GM23338 (cell line): Measurements from ENCODE around the gene SNRNP27. TPM values are rescaled to one million over a fixed set of nuclear protein-coding genes. Genes with fewer than 3 reads are reported as not detected.

Experiments
- ATAC-seq: fragments of 200-7000 bp; cut with Tn5 transposase; 3 replicates; pipeline ENCODE4 v1.9.1; 2020
- DNase-seq: peaks from one replicate; pipeline ENCODE4 v3.0.0-alpha.2; 2015; ENCODE audit warnings: low spot score
- H2AFZ ChIP-seq: fragments of 200-600 bp; sonication (generic); 2 replicates; pipeline ENCODE4 v1.8.0; 2016; ENCODE audit warnings: antibody characterized with exemption, mild to moderate bottlenecking, moderate library complexity
- H3F3A ChIP-seq: fragments of 200-600 bp; sonication (generic); replicated peaks from 2 replicates; pipeline ENCODE4 v1.8.0; 2017; ENCODE audit warnings: antibody characterized with exemption, mixed run types, low read depth
- H3K27ac ChIP-seq: fragments of 200-600 bp; sonication (generic); 2 replicates; pipeline ENCODE4 v1.6.1; 2016; ENCODE audit warnings: low read depth
- H3K27me3 ChIP-seq: fragments of 200-600 bp; sonication (generic); 2 replicates; pipeline ENCODE4 v1.8.0; 2016; ENCODE audit warnings: mild to moderate bottlenecking, mixed run types, moderate library complexity; ENCODE audit not compliant: insufficient read depth
- H3K36me3 ChIP-seq: fragments of 200-600 bp; sonication (generic); 2 replicates; pipeline ENCODE4 v1.8.0; 2016; ENCODE audit warnings: mild to moderate bottlenecking; ENCODE audit not compliant: insufficient read depth
- H3K4me1 ChIP-seq: fragments of 200-600 bp; sonication (generic); 2 replicates; pipeline ENCODE4 v1.8.0; 2016; ENCODE audit warnings: mild to moderate bottlenecking, moderate library complexity; ENCODE audit not compliant: insufficient read depth
- H3K4me2 ChIP-seq: fragments of 200-600 bp; sonication (generic); 2 replicates; pipeline ENCODE4 v1.7.1; 2017; ENCODE audit warnings: mixed run types
- H3K4me3 ChIP-seq: fragments of 200-600 bp; sonication (generic); 2 replicates; pipeline ENCODE4 v1.6.1; 2016; ENCODE audit warnings: mixed run types
- H3K79me2 ChIP-seq: fragments of 200-600 bp; sonication (generic); replicated peaks from 2 replicates; pipeline ENCODE4 v1.8.0; 2017; ENCODE audit warnings: mild to moderate bottlenecking; ENCODE audit not compliant: insufficient read depth
- H3K9me2 ChIP-seq: fragments of 200-600 bp; sonication (generic); 2 replicates; pipeline ENCODE4 v1.8.0; 2017; ENCODE audit not compliant: insufficient read depth
- H4K20me1 ChIP-seq: fragments of 200-600 bp; sonication (generic); replicated peaks from 2 replicates; pipeline ENCODE4 v1.8.0; 2017; ENCODE audit warnings: mild to moderate bottlenecking; ENCODE audit not compliant: insufficient read depth
- H3K27ac Mint-ChIP-seq: 2 replicates; pipeline ENCODE4 v1.8.0; 2020; ENCODE audit warnings: inconsistent platforms, mild to moderate bottlenecking, moderate library complexity, mixed read lengths
- H3K27me3 Mint-ChIP-seq: 3 replicates; pipeline ENCODE4 v1.8.0; 2022; ENCODE audit warnings: low read depth, mild to moderate bottlenecking, moderate library complexity, mixed read lengths, inconsistent platforms; ENCODE audit not compliant: insufficient read depth, poor library complexity
- H3K36me3 Mint-ChIP-seq: 3 replicates; pipeline ENCODE4 v1.8.0; 2021; ENCODE audit warnings: low read depth, mild to moderate bottlenecking, inconsistent platforms, moderate library complexity, mixed read lengths
- H3K4me1 Mint-ChIP-seq: 3 replicates; pipeline ENCODE4 v1.8.0; 2020; ENCODE audit warnings: mild to moderate bottlenecking, inconsistent platforms, mixed read lengths
- H3K4me3 Mint-ChIP-seq: 3 replicates; pipeline ENCODE4 v1.8.0; 2021; ENCODE audit warnings: moderate library complexity, mild to moderate bottlenecking, inconsistent platforms, mixed read lengths
- H3K9me3 Mint-ChIP-seq: 3 replicates; pipeline ENCODE4 v1.8.0; 2020; ENCODE audit warnings: moderate library complexity, mild to moderate bottlenecking, inconsistent platforms, mixed read lengths
- CREB1 ChIP-seq: fragments of 250-450 bp; sonication (Bioruptor Pico); IDR thresholded peaks from 2 replicates; pipeline ENCODE4 v1.5.0; 2020; ENCODE audit warnings: low read depth, mild to moderate bottlenecking, moderate library complexity
- CTCF ChIP-seq, 2 experiments: fragments of 200-600 bp in 1 of 2; sonication (generic) in 1 of 2; conservative IDR thresholded peaks; 2 replicates each; pipeline versions ENCODE4 v1.5.1 to v1.6.1; 2016 to 2017; ENCODE audit warnings: antibody characterized with exemption in 2 of 2, low read depth in 2 of 2, mild to moderate bottlenecking in 2 of 2, moderate library complexity in 1 of 2
- JUNB ChIP-seq: IDR thresholded peaks from one replicate; pipeline ENCODE4 v1.6.1; 2016; ENCODE audit warnings: antibody characterized with exemption; ENCODE audit not compliant: unreplicated experiment
- NANOG ChIP-seq: IDR thresholded peaks from 2 replicates; pipeline ENCODE4 v1.6.1; 2016; ENCODE audit warnings: antibody characterized with exemption, borderline replicate concordance
- POLR2AphosphoS5 ChIP-seq: IDR thresholded peaks from 2 replicates; pipeline ENCODE4 v1.6.1; 2016; ENCODE audit warnings: antibody characterized with exemption, low read depth
- REST ChIP-seq: IDR thresholded peaks from one replicate; pipeline ENCODE4 v1.6.1; 2018; ENCODE audit warnings: antibody characterized with exemption; ENCODE audit not compliant: unreplicated experiment
- STAT1 ChIP-seq: IDR thresholded peaks from one replicate; pipeline ENCODE4 v1.6.1; 2016; ENCODE audit warnings: antibody characterized with exemption; ENCODE audit not compliant: unreplicated experiment
- ZNF331 ChIP-seq: fragments of 250-450 bp; sonication (Bioruptor Pico); IDR thresholded peaks from 2 replicates; pipeline ENCODE4 v1.5.0; 2020; ENCODE audit warnings: low read depth, mild to moderate bottlenecking, moderate library complexity
- ZNF462 ChIP-seq: fragments of 250-450 bp; sonication (Bioruptor Pico); IDR thresholded peaks from 2 replicates; pipeline ENCODE4 v1.5.0; 2020; ENCODE audit warnings: mild to moderate bottlenecking, moderate library complexity
- polyA plus RNA-seq: library from polyadenylated mRNA; unstranded; fragments of >200 nt; fragmentation: Nextera tagmentation; extraction: Ambion mirVana; gene quantifications from 2 replicates; pipeline ENCODE4 v1.2.1, GENCODE V29; 2016
- total RNA-seq: library from RNA; depleted of rRNA; stranded (reverse); fragments of >200 nt; shearing (Covaris generic); gene quantifications from 2 replicates; pipeline ENCODE4 v1.2.3, GENCODE V29; 2014

The SNRNP27 gene
- total and polyA plus RNA-seq, 2 experiments from 2014 or later, result 54.3 to 133 TPM

GRCh38 chr2:69937968-69938367 lies 44.2 kb downstream of the SNRNP27 start (continued):
- TF ChIP-seq REST, result no peak

- no peaks in the 10 kb centered on the region for H3K79me2 ChIP-seq
- Mint-ChIP-seq H3K27me3 (peaks cover 8% of the 10 kb centered on the region), H3K36me3 (peaks cover 6% of the 10 kb centered on the region), H3K4me3 (no peak overlapping the region), H3K9me3 (no peaks in the 10 kb centered on the region), H3K27ac (peak overlapping the region; percentile 37; the same call in 1 of the 2 replicates), H3K4me1 (peaks cover 22% of the 10 kb centered on the region)
- ATAC-seq, result peak; percentile 66
- no peaks in the 10 kb centered on the region for H3F3A ChIP-seq
- no peak overlapping the region for H3K4me2 ChIP-seq
- H3K4me3 ChIP-seq, result no peak overlapping the region
- peak; percentile 33 for DNase-seq
- H3K36me3 ChIP-seq, result no peaks in the 10 kb centered on the region
- H3K4me1 ChIP-seq, result peaks cover 13% of the 10 kb centered on the region
- no peaks in the 10 kb centered on the region for H4K20me1 ChIP-seq
- H3K27ac ChIP-seq, result no peak overlapping the region
- H3K9me2 ChIP-seq, result no peaks in the 10 kb centered on the region
- no peaks in the 10 kb centered on the region for H3K27me3 ChIP-seq
- no peak overlapping the region for H2AFZ ChIP-seq
- TF ChIP-seq CREB1 (CRISPR knock-in tag) (no peak), JUNB (no peak), ZNF331 (no peak), STAT1 (no peak), REST (no peak), NANOG (no peak), CTCF (conservative IDR thresholded peaks at IDR 0.05; ENCODE audit: low read depth in 2 of 2) (no peak), POLR2AphosphoS5 (no peak), ZNF462 (CRISPR knock-in tag) (no peak)
Observed at GRCh38 chr2:69939722-69940121, 46.0 kb downstream of the SNRNP27 start.
